Measurements from ENCODE around the gene DOCK1. TPM values are rescaled to one million over a fixed set of nuclear protein-coding genes. Genes with fewer than 3 reads are reported as not detected.

The DOCK1 gene
- total RNA-seq, 4 donors from 2014 or later: 31.3 to 82.3 (median 44.1) TPM

GRCh38 chr10:127000598-127000997 lies 95.4 kb downstream of the DOCK1 start:
- TF ChIP-seq CTCF (IDR thresholded peaks at IDR 0.05): no peak
- no peak for ATAC-seq (ENCODE audit: low FRiP score)
- no peak for DNase-seq (ENCODE audit: low spot score)

- TF ChIP-seq CTCF (IDR thresholded peaks at IDR 0.05): no peak
- no peak for DNase-seq (ENCODE audit: low spot score)
- ATAC-seq (ENCODE audit: low FRiP score): no peak
These were observed 97.9 kb downstream of the DOCK1 start for GRCh38 chr10:127003032-127003685.

GRCh38 chr10:127006453-127006852 lies 101.2 kb downstream of the DOCK1 start:
- TF ChIP-seq CTCF (IDR thresholded peaks at IDR 0.05): no peak
- ATAC-seq (ENCODE audit: low FRiP score): no peak
- no peak for DNase-seq (ENCODE audit: low spot score)

- no peak for ATAC-seq (ENCODE audit: low FRiP score)
- TF ChIP-seq CTCF (IDR thresholded peaks at IDR 0.05): no peak
- no peak for DNase-seq (ENCODE audit: low spot score)
These were observed 104.1 kb downstream of the DOCK1 start for GRCh38 chr10:127009366-127009765.

- DNase-seq (ENCODE audit: low spot score) (no peak), ATAC-seq (ENCODE audit: low FRiP score) (no peak)
- TF ChIP-seq CTCF (IDR thresholded peaks at IDR 0.05): no peak
These were observed 105.9 kb downstream of the DOCK1 start for GRCh38 chr10:127011174-127011573.

GRCh38 chr10:127012071-127012768 lies 107.0 kb downstream of the DOCK1 start:
- ATAC-seq (ENCODE audit: low FRiP score): no peak
- no peak for TF ChIP-seq CTCF (IDR thresholded peaks at IDR 0.05)
- no peak for DNase-seq (ENCODE audit: low spot score)

GRCh38 chr10:127012769-127013152 lies 107.5 kb downstream of the DOCK1 start:
- no peak for ATAC-seq (ENCODE audit: low FRiP score)
- DNase-seq (ENCODE audit: low spot score): no peak
- no peak for TF ChIP-seq CTCF (IDR thresholded peaks at IDR 0.05)

Data from omental fat pad (tissue), 4 donors.